GM19397 (cell line): Measurements from ENCODE around the gene RNF141.

Source experiments
- ATAC-seq: cut with Tn5 transposase; IDR thresholded peaks from one replicate; pipeline ENCODE4 v1.9.1; 2021; ENCODE audit warnings: mild to moderate bottlenecking, moderate library complexity; ENCODE audit not compliant: unreplicated experiment

Gene RNF141

DNA sequence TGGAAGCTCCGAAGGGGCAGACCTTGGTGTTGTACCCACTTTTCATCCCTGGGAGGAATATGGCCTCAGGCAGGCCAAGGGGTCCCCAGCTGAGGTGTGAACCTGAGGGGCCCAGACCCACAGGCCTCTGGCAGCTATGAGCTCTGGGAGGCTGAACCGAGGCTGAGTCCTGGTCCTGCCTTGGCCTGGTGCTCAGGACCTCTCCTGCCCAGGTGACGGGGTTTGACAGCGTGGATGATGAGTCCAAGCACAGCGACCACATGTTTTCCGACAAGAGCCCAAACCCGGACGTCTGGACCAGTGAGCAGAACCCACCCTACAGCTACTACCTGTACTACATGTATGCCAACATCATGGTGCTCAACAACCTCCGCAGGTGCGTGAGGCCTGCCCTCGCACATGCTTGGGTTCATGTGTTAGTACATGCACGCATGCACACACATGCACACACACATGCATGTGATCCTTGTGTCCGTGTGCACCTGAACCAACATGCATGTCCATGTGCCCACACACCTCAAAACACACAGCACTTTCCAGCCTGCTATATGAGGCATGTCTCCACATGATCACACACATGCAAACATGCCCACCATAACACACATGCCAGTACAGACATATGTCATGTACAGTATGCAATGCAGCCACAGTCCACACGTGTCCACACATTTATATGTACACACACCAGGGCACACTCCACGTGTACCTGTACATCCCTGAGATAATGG, 40.9 kb downstream of the RNF141 start:
- no peak for ATAC-seq

DNA sequence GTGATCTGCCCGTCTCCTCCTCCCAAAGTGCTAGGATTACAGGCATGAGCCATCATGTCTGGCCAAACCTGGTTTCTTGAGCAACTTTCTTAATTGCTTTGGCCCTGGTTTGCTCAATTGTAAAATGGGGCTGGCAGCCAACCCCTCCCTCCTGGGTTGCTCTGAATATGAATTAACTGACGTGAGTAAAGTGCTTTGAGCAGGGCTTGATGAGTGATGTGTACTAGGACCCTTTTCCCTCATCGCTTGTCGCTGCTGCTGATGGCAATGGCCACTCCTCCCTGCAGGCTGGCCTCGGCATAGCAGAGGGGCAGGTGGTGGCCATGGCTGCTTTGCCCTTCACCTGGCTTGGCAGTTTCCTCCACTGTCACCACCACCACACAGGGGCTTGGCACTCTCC, 41.5 kb downstream of the RNF141 start:
- no peak for ATAC-seq

DNA sequence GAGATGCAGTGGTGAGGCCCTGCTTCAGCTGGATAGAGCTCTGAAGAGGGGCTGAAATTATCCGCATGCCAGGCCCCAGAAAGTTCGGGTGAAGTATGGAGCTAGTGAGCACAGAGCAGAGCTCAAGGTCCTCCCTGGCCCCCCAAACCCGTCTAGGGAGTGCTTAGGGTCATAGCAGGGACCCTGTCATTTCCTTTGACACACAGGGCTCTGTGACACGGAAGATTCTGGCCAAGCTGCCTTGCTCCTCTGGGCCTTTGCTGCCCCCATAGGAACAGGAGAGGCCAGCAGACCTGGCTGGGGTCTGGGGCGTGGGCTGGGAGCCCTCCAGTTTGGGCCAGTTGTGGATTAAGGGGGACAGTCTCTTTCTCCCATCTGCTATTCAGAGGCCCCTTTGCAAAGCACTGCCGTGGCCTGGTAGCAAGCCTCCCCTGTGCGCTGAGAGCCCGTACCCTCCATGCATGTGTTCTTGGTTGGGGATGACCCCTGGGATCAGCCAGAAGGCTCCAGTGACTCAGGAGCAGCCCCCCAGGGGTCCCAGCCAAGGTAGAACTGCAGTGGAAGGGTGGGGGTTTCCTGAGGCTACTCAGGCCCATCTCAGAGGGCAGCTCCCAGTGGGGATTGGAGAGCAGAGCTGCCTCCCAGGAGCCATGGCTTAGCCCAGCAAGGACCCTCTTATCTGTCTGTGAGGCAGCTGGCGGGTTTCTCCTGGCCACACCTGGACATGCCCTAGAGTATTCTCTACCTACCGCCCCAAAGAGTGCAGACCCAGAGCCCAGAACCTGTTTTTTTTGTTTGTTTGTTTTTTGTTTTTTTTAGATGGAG, 42.3 kb downstream of the RNF141 start:
- no peak for ATAC-seq

- no peak for ATAC-seq
Observed at GRCh38 chr11:10498022-10498400, 43.0 kb downstream of the RNF141 start.

GRCh38 chr11:10497371-10498021, 43.5 kb downstream of the RNF141 start:
- ATAC-seq: no peak

- no peak for ATAC-seq
Observed at GRCh38 chr11:10496296-10496936, 44.6 kb downstream of the RNF141 start.

DNA sequence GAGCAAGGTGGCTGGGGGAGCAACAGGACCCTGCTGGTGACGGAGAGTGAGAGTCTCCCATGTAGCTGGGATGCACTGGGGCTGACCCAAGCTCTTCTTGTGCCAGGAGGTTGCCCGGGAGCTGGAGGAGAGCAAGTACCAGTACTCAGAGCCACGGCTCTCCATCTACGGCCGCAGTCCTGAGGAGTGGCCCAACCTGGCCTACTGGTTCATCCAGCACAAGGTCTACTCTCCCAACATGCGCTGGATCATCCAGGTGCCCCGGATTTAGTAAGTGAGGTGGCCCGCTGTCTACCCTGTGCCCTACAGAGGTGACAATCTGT, 45.6 kb downstream of the RNF141 start:
- no peak for ATAC-seq

DNA sequence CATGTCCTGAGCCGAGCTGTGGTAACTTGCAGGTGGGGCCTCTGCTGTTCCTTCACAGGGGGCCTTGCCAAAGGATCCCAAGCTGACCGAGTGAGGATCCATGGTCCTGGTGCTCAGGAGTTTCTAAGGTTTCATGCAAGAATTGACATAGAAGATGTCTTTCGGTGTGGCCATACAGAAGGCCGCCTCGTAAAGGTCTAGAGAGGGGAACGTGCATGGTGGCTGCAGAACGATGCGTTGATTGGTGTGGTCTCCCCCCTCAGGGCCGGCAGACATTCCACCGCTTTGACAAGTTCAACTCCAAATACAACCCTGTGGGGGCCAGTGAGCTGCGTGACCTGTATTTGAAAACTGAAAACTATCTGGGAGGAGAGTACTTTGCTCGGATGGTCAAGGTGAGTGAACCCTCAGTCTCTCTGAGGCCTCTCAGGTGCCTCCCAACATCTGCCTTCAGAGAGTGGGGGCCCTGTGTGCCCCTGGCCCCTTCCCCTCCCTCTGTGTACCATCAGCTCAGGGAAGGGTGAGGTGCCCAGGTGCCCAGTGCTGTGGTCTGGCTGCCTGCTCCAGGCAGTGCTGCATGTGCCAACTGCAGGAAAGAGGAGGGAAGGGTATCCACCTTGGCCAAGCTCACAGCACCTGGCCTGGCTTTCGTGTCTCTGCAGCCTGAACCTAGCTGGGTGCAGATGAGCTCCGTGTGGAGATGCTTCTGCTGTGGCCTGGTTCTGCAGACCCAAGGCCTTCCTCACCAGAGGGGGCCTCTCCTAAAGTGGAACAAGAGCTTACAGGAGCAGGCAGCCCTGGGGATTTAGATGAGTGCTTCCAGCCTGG, 46.1 kb downstream of the RNF141 start:
- no peak for ATAC-seq

DNA sequence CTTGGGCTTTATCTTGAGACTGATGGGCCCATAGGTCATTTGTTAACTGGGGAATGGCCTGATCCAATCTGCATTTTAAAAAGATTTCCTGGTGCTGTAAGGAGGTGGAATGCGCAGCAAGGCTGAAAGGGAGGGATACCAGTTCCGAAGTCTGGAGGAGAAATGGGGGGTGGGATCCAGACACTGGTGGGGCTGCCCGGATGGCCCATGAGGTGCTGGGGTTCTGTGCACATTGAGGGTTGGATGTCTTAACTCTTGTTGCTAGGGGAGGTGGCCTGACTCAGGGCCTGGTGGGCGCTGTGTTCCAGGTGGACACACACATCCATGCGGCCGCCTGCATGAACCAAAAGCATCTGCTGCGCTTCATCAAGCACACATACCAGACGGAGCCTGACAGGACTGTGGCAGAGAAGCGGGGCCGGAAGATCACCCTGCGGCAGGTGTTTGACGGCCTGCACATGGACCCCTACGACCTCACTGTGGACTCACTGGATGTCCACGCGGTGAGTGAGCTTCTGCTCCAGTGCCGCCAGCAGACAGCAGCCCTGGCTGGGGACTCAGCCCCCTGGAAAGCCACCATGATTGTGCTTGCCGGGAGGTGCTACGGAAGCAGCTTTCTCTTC, 47.8 kb downstream of the RNF141 start:
- no peak for ATAC-seq

- ATAC-seq: no peak
Observed at GRCh38 chr11:10492084-10492483, 48.9 kb downstream of the RNF141 start.

DNA sequence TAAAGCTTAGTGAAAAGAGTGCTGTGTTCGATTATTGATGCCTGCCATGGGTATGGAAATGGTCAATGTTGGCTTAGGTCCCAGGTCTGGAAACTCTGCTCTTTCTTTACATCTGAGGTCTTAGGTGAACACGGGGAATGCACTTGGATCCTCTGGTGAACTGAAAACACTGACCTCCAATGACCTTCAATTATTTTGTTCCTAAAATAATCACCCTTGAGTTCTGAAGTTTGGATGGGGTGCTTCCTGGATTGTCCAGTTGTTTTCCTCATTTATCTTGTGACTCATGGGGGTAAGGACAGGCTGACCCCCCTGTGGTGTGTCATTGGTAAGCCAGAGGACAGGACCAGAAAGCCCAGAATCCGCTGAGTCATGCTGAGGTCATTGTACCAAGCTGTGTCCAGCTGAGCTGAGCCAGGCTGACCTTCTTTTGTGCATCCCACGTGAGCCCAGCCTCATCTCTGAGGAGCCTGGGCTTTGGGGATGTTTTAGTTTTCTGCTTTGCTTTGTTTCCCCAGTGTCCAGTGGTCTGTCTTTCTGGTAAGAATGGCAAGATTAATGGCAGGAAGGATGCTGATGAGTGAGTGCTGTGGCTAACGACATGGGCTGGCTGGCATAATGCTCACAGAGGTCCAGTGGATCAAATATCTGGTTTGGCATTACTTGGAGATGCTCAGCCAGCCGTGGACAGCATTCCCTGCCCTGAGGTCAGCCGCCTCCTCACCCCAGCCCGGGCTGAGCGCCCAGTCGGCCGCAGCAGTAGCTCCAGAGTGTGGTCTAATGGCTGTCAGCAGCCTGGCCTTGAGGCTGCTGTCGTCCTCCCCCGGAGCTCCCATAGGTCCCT, 50.4 kb downstream of the RNF141 start:
- no peak for ATAC-seq

DNA sequence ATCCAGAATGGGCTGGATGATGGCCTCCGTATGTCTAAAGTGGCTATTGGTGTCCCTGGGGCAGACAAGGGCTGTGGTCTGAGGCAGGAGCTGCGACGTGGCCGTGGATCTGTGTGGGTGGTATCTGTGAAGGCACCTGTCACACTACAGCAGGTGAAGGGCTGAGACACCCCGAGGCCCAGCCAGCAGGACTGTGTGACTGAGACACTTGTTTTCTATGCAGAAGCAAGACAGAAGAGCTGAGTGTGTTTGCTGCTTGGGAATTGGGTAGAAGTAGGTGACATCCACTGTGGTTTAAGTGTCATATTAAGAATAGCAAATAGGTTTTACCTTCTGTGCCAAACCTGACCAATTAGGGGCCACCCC, 51.0 kb downstream of the RNF141 start:
- ATAC-seq: no peak

- ATAC-seq: peak; percentile 59
Observed at GRCh38 chr11:10488934-10489691, 51.9 kb downstream of the RNF141 start.

DNA sequence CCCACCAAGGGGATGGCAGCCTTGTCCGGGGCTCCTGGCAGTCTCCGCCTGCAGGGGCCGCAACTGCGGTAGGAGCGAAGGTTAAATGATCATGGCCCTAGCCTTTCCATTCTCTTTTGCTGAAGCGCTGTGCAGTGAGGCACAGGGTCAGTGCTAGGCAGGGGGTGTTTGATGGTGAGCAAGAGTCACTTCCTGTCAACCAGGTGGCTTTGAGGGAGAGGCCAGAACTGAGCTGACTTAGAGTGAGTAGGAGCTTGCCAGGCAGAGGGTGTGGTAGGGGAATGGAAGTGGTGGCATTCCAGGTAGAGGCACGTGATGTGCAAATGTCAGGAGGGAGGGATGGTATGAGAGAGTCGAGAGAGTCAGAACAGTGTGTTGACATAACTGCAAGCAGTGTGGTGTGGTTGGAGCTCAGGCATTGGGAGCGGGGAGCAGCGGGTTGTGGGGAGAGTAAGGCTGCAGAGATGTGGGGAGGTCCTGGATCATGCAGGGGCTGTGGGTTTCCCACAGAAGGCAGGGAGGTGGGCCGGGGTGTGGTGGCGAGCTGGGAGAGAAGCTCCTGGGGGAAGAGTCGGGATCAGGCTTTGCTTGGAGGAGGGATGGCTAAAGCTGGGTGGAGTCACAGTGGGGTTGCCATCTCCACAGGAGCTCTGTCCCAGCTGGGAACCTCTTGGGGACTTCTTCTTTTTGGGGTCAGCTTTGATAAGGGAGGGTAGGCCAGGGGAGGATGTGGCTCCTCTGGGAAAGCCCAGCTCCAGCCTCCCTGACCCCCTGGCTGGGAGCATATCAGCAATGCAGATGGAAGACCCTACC, 52.7 kb downstream of the RNF141 start:
- ATAC-seq: no peak

DNA sequence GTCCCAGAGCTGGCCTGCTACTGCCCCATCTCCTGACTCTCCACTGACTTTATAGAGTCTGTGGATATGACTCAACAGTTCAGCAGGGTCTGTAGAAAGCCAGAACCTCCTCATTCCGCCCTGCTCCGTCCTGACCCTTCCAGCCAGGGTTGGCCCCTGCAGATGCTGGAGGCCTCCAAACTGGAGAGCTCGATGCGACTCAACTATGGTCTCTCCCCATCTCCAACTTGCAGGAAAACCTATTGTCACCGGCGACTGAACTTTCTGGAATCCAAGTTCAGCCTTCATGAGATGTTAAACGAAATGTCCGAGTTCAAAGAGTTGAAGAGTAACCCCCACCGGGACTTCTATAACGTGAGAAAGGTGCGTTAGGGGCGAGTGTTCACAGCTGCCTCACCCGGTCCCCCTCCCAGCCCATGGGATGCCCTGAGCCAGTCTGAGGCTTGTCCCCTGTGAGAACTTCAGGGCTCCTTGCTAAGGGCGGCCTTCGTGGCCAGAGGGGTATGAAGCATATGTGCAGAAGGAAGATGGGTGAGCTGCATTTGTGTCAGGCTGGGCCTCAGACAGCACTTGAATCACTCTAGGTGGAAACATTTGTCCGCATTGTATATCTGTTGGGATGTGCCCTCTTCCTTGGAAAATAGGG, 53.9 kb downstream of the RNF141 start:
- ATAC-seq: no peak

DNA sequence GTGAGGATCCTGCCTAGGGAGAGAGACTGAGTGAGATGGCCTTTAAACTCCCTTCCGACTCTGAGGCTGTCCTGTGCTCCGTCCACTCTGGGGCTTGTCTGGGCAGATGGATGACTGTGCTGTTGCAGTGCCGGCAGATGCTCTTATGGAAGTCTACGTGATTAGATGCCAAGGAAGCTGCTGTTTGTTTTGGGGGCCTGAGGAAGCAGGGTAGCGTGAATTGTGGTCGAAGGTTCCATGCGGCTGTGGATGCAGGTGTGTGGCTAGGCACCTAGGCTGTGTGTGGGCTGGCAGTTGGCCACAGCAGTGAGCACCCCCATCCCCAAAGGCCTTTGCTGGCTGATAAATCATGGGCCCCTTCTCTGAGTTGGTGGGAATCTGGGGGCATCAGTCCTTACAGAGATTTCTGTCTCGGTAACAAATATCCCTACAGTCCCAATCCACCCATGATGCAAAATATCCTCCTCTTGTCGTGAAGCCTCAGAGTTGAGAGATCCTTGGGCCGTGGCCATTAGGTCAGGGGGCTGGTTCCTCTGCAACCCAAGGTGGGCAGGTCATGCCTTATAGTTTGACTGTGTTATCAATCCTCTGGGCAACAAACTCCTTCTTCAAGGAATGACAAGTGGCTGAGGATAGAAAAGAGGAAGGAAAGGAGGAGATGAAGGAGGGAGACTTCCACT, 54.7 kb downstream of the RNF141 start:
- ATAC-seq: no peak

- no peak for ATAC-seq
Observed at GRCh38 chr11:10485646-10486045, 55.3 kb downstream of the RNF141 start.
